ENCODE measurements around the gene C17orf75. TPM values are rescaled to one million over a fixed set of nuclear protein-coding genes. Genes with fewer than 3 reads are reported as not detected.

C17orf75 gene
- total and polyA plus RNA-seq, 5 donors from 2014 or later = 6.3 to 11.8 (median 9.5) TPM

GRCh38 chr17:32382526-32383223 is 40.7 kb upstream of the C17orf75 start:
- Histone ChIP-seq H3K9me3 (ENCODE audit: control insufficient read depth in 2 of 2, low read length in 2 of 2) (no peaks in the 10 kb centered on the region), H3K27ac (ENCODE audit: insufficient read depth, low read length, poor library complexity, severe bottlenecking) (no peak overlapping the region), H3K4me3 (ENCODE audit: low read depth, low read length) (no peak overlapping the region), H3K27me3 (ENCODE audit: control insufficient read depth, insufficient read depth, low read length) (no peaks in the 10 kb centered on the region), H3K4me1 (ENCODE audit: control insufficient read depth, insufficient read depth, low read length, poor library complexity, severe bottlenecking) (no peaks in the 10 kb centered on the region), H3K36me3 (ENCODE audit: control insufficient read depth, insufficient read depth, low read length) (peaks cover 54% of the 10 kb centered on the region)
- Mint-ChIP-seq H3K36me3 (peaks cover 19% of the 10 kb centered on the region), H3K4me3 (no peak overlapping the region), H3K4me1 (peaks cover 9 to 32% (median 15%) of the 10 kb centered on the region in 4 donors), H3K27ac (peak overlapping the region; percentile 0 to 79 (median 3)), H3K9me3 (no peaks in the 10 kb centered on the region), H3K27me3 (no peaks in the 10 kb centered on the region)
- ATAC-seq (ENCODE audit: low read depth in 2 of 2) = peak in 1 of 2 donors; percentile 26
- DNase-seq = no peak

GRCh38 chr17:32370426-32370825 is 28.5 kb upstream of the C17orf75 start:
- Histone ChIP-seq H3K4me1 (ENCODE audit: control insufficient read depth, insufficient read depth, low read length, poor library complexity, severe bottlenecking) (no peaks in the 10 kb centered on the region), H3K27ac (ENCODE audit: insufficient read depth, low read length, poor library complexity, severe bottlenecking) (no peak overlapping the region), H3K9me3 (ENCODE audit: control insufficient read depth in 2 of 2, low read length in 2 of 2) (no peaks in the 10 kb centered on the region), H3K36me3 (ENCODE audit: control insufficient read depth, insufficient read depth, low read length) (peaks cover 92% of the 10 kb centered on the region), H3K4me3 (ENCODE audit: low read depth, low read length) (no peak overlapping the region), H3K27me3 (ENCODE audit: control insufficient read depth, insufficient read depth, low read length) (no peaks in the 10 kb centered on the region)
- no peaks in the 10 kb centered on the region for H3K9me3 Mint-ChIP-seq
- ATAC-seq (ENCODE audit: low read depth in 2 of 2) (no peak), DNase-seq (peak in 1 of 3 donors; percentile 25)
- H3K27me3 Mint-ChIP-seq = no peaks in the 10 kb centered on the region
- no peak overlapping the region for H3K27ac Mint-ChIP-seq
- peaks cover 28% of the 10 kb centered on the region for H3K36me3 Mint-ChIP-seq
- H3K4me3 Mint-ChIP-seq = no peak overlapping the region
- peaks cover 25 to 38% (median 26%) of the 10 kb centered on the region in 4 donors for H3K4me1 Mint-ChIP-seq

GRCh38 chr17:32361270-32361669 is 19.3 kb upstream of the C17orf75 start:
- H3K4me1 ChIP-seq (ENCODE audit: control insufficient read depth, insufficient read depth, low read length, poor library complexity, severe bottlenecking) = peaks cover 11% of the 10 kb centered on the region
- ATAC-seq (ENCODE audit: low read depth in 2 of 2) (no peak), DNase-seq (no peak)
- H3K27me3 ChIP-seq (ENCODE audit: control insufficient read depth, insufficient read depth, low read length) = no peaks in the 10 kb centered on the region
- H3K9me3 ChIP-seq (ENCODE audit: control insufficient read depth in 2 of 2, low read length in 2 of 2) = no peaks in the 10 kb centered on the region
- Mint-ChIP-seq H3K27ac (no peak overlapping the region), H3K9me3 (no peaks in the 10 kb centered on the region), H3K27me3 (no peaks in the 10 kb centered on the region), H3K36me3 (peaks cover 39% of the 10 kb centered on the region), H3K4me1 (peaks cover 18 to 54% (median 31%) of the 10 kb centered on the region in 4 donors), H3K4me3 (no peak overlapping the region)
- H3K27ac ChIP-seq (ENCODE audit: insufficient read depth, low read length, poor library complexity, severe bottlenecking) = no peak overlapping the region
- no peak overlapping the region for H3K4me3 ChIP-seq (ENCODE audit: low read depth, low read length)
- H3K36me3 ChIP-seq (ENCODE audit: control insufficient read depth, insufficient read depth, low read length) = peaks cover 95% of the 10 kb centered on the region

- H3K36me3 Mint-ChIP-seq = peaks cover 37% of the 10 kb centered on the region
- peaks cover 30 to 70% (median 46%) of the 10 kb centered on the region in 4 donors for H3K4me1 Mint-ChIP-seq
- no peak overlapping the region for H3K27ac Mint-ChIP-seq
- no peak overlapping the region for H3K4me3 Mint-ChIP-seq
- peaks cover 89% of the 10 kb centered on the region for H3K36me3 ChIP-seq (ENCODE audit: control insufficient read depth, insufficient read depth, low read length)
- no peak for ATAC-seq (ENCODE audit: low read depth in 2 of 2)
- no peaks in the 10 kb centered on the region for H3K27me3 ChIP-seq (ENCODE audit: control insufficient read depth, insufficient read depth, low read length)
- peaks cover 46% of the 10 kb centered on the region for H3K4me1 ChIP-seq (ENCODE audit: control insufficient read depth, insufficient read depth, low read length, poor library complexity, severe bottlenecking)
- no peak overlapping the region for H3K4me3 ChIP-seq (ENCODE audit: low read depth, low read length)
- DNase-seq = no peak
- no peaks in the 10 kb centered on the region for H3K9me3 ChIP-seq (ENCODE audit: control insufficient read depth in 2 of 2, low read length in 2 of 2)
- H3K9me3 Mint-ChIP-seq = no peaks in the 10 kb centered on the region
- no peaks in the 10 kb centered on the region for H3K27me3 Mint-ChIP-seq
- no peak overlapping the region for H3K27ac ChIP-seq (ENCODE audit: insufficient read depth, low read length, poor library complexity, severe bottlenecking)
Measured at GRCh38 chr17:32357615-32358014, 15.6 kb upstream of the C17orf75 start.

- H3K4me3 ChIP-seq (ENCODE audit: low read depth, low read length) = peak overlapping the region; percentile 67
- no peaks in the 10 kb centered on the region for H3K9me3 ChIP-seq (ENCODE audit: control insufficient read depth in 2 of 2, low read length in 2 of 2)
- no peak overlapping the region for H3K27ac Mint-ChIP-seq
- H3K27me3 ChIP-seq (ENCODE audit: control insufficient read depth, insufficient read depth, low read length) = no peaks in the 10 kb centered on the region
- H3K27ac ChIP-seq (ENCODE audit: insufficient read depth, low read length, poor library complexity, severe bottlenecking) = peak overlapping the region; percentile 15
- peaks cover 35% of the 10 kb centered on the region for H3K36me3 Mint-ChIP-seq
- H3K27me3 Mint-ChIP-seq = no peaks in the 10 kb centered on the region
- DNase-seq (no peak), ATAC-seq (ENCODE audit: low read depth in 2 of 2) (no peak)
- H3K4me3 Mint-ChIP-seq = peak overlapping the region in 3 of 4 donors; percentile 24 to 80 (median 42)
- H3K9me3 Mint-ChIP-seq = no peaks in the 10 kb centered on the region
- peaks cover 30 to 71% (median 46%) of the 10 kb centered on the region in 4 donors for H3K4me1 Mint-ChIP-seq
- H3K4me1 ChIP-seq (ENCODE audit: control insufficient read depth, insufficient read depth, low read length, poor library complexity, severe bottlenecking) = peaks cover 54% of the 10 kb centered on the region
- H3K36me3 ChIP-seq (ENCODE audit: control insufficient read depth, insufficient read depth, low read length) = peaks cover 83% of the 10 kb centered on the region
Measured at GRCh38 chr17:32356750-32357149, 14.8 kb upstream of the C17orf75 start.

GRCh38 chr17:32356378-32356743 is 14.4 kb upstream of the C17orf75 start:
- H3K27me3 ChIP-seq (ENCODE audit: control insufficient read depth, insufficient read depth, low read length) = no peaks in the 10 kb centered on the region
- H3K4me1 ChIP-seq (ENCODE audit: control insufficient read depth, insufficient read depth, low read length, poor library complexity, severe bottlenecking) = peaks cover 57% of the 10 kb centered on the region
- peaks cover 82% of the 10 kb centered on the region for H3K36me3 ChIP-seq (ENCODE audit: control insufficient read depth, insufficient read depth, low read length)
- Mint-ChIP-seq H3K9me3 (no peaks in the 10 kb centered on the region), H3K4me1 (peaks cover 29 to 73% (median 47%) of the 10 kb centered on the region in 4 donors), H3K36me3 (peaks cover 37% of the 10 kb centered on the region), H3K27me3 (no peaks in the 10 kb centered on the region), H3K4me3 (peak overlapping the region; percentile 24 to 80 (median 72)), H3K27ac (no peak overlapping the region)
- DNase-seq (no peak), ATAC-seq (ENCODE audit: low read depth in 2 of 2) (no peak)
- no peaks in the 10 kb centered on the region for H3K9me3 ChIP-seq (ENCODE audit: control insufficient read depth in 2 of 2, low read length in 2 of 2)
- H3K4me3 ChIP-seq (ENCODE audit: low read depth, low read length) = peak overlapping the region; percentile 67
- peak overlapping the region; percentile 15 for H3K27ac ChIP-seq (ENCODE audit: insufficient read depth, low read length, poor library complexity, severe bottlenecking)

GRCh38 chr17:32355649-32356377 is 13.8 kb upstream of the C17orf75 start:
- H3K4me3 ChIP-seq (ENCODE audit: low read depth, low read length) = peak overlapping the region; percentile 67
- peaks cover 77% of the 10 kb centered on the region for H3K36me3 ChIP-seq (ENCODE audit: control insufficient read depth, insufficient read depth, low read length)
- H3K27me3 Mint-ChIP-seq = no peaks in the 10 kb centered on the region
- no peaks in the 10 kb centered on the region for H3K27me3 ChIP-seq (ENCODE audit: control insufficient read depth, insufficient read depth, low read length)
- H3K27ac Mint-ChIP-seq = peak overlapping the region; percentile 18 to 77 (median 59)
- peaks cover 24 to 69% (median 44%) of the 10 kb centered on the region in 4 donors for H3K4me1 Mint-ChIP-seq
- peaks cover 57% of the 10 kb centered on the region for H3K4me1 ChIP-seq (ENCODE audit: control insufficient read depth, insufficient read depth, low read length, poor library complexity, severe bottlenecking)
- no peaks in the 10 kb centered on the region for H3K9me3 ChIP-seq (ENCODE audit: control insufficient read depth in 2 of 2, low read length in 2 of 2)
- ATAC-seq (ENCODE audit: low read depth in 2 of 2) (no peak), DNase-seq (no peak)
- H3K27ac ChIP-seq (ENCODE audit: insufficient read depth, low read length, poor library complexity, severe bottlenecking) = peak overlapping the region; percentile 15
- H3K4me3 Mint-ChIP-seq = peak overlapping the region; percentile 24 to 80 (median 72)
- H3K36me3 Mint-ChIP-seq = peaks cover 36% of the 10 kb centered on the region
- H3K9me3 Mint-ChIP-seq = no peaks in the 10 kb centered on the region
